ENCODE data around the gene ABLIM1. TPM values are rescaled to one million over a fixed set of nuclear protein-coding genes. Genes with fewer than 3 reads are reported as not detected.

The ABLIM1 gene
- total RNA-seq, 1 donor from 2014 or later: 105 TPM

DNA sequence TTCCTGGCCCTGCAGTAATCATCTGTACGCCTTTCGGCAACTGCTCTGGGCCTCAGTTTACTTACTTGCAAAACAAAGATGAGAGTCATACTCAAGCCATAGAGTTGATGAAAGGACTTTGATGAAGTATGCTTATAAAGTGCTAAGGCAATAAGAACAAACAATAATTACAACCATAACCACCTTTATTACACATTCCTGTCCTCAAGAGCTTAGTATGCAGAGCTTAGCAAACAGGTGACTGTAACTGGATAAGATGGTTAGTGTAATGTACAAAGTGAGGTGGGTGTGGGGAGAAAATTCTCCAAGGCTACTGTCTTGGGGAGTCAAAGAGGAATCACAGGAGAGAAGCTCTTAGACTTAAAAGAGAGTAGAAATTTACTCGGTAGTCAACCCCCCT, 136.8 kb downstream of the ABLIM1 start:
- no peaks in the 10 kb centered on the region for H3K27me3 Mint-ChIP-seq (ENCODE audit: low read depth)
- H3K36me3 Mint-ChIP-seq: peaks cover 2% of the 10 kb centered on the region
- H3K4me1 Mint-ChIP-seq: peaks cover 87% of the 10 kb centered on the region
- no peak overlapping the region for H3K27ac Mint-ChIP-seq
- no peak for DNase-seq (ENCODE audit: low spot score in 2 of 2, unreplicated experiment in 2 of 2)
- no peak overlapping the region for H3K4me3 Mint-ChIP-seq
- TF ChIP-seq CTCF (IDR thresholded peaks at IDR 0.05; ENCODE audit: unreplicated experiment): no peak
- H3K9me3 Mint-ChIP-seq: no peaks in the 10 kb centered on the region

- no peaks in the 10 kb centered on the region for H3K27me3 Mint-ChIP-seq (ENCODE audit: low read depth)
- peaks cover 2% of the 10 kb centered on the region for H3K36me3 Mint-ChIP-seq
- no peak for TF ChIP-seq CTCF (IDR thresholded peaks at IDR 0.05; ENCODE audit: unreplicated experiment)
- no peaks in the 10 kb centered on the region for H3K9me3 Mint-ChIP-seq
- peak overlapping the region; percentile 57 for H3K27ac Mint-ChIP-seq
- peaks cover 87% of the 10 kb centered on the region for H3K4me1 Mint-ChIP-seq
- no peak overlapping the region for H3K4me3 Mint-ChIP-seq
- no peak for DNase-seq (ENCODE audit: low spot score in 2 of 2, unreplicated experiment in 2 of 2)
Observed at GRCh38 chr10:114520453-114520852, 137.6 kb downstream of the ABLIM1 start.

DNA sequence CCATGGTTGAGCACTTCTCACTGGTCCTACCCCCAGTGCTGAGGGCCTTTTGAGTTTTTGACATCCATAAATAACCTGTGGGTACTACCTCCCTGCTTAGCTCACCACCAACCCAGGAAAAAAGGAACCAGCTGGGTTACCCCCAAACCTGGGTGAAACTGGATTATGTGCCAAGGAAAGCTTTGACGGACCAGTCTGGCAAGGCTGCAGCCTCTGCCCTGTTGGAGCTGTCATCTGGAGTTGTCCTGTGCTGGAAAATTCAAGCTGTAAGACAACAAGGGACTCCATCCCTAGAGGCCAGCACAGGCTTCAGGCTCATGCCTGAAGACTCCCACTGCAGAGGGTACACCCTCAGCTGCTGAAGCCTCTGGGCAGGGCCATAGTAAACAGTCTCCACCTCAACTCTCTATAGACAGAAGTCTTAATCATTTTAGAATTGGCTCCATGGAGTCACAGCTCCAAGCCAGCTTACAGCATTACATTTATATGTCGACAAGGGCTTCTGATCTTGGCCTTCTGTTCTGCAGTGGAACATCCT, 138.2 kb downstream of the ABLIM1 start:
- no peak overlapping the region for H3K27ac Mint-ChIP-seq

GRCh38 chr10:114519306-114519669, 138.8 kb downstream of the ABLIM1 start:
- Mint-ChIP-seq H3K9me3 (no peaks in the 10 kb centered on the region), H3K27ac (no peak overlapping the region), H3K4me1 (peaks cover 83% of the 10 kb centered on the region), H3K4me3 (no peak overlapping the region), H3K27me3 (ENCODE audit: low read depth) (no peaks in the 10 kb centered on the region), H3K36me3 (peaks cover 2% of the 10 kb centered on the region)
- DNase-seq (ENCODE audit: low spot score in 2 of 2, unreplicated experiment in 2 of 2): no peak
- no peak for TF ChIP-seq CTCF (IDR thresholded peaks at IDR 0.05; ENCODE audit: unreplicated experiment)

More for the DNA sequence above, 138.2 kb downstream of the ABLIM1 start:
- Mint-ChIP-seq H3K36me3 (peaks cover 2% of the 10 kb centered on the region), H3K4me1 (peaks cover 86% of the 10 kb centered on the region), H3K9me3 (no peaks in the 10 kb centered on the region), H3K27me3 (ENCODE audit: low read depth) (no peaks in the 10 kb centered on the region), H3K4me3 (no peak overlapping the region)
- no peak for TF ChIP-seq CTCF (IDR thresholded peaks at IDR 0.05; ENCODE audit: unreplicated experiment)
- DNase-seq (ENCODE audit: low spot score in 2 of 2, unreplicated experiment in 2 of 2): no peak

DNA sequence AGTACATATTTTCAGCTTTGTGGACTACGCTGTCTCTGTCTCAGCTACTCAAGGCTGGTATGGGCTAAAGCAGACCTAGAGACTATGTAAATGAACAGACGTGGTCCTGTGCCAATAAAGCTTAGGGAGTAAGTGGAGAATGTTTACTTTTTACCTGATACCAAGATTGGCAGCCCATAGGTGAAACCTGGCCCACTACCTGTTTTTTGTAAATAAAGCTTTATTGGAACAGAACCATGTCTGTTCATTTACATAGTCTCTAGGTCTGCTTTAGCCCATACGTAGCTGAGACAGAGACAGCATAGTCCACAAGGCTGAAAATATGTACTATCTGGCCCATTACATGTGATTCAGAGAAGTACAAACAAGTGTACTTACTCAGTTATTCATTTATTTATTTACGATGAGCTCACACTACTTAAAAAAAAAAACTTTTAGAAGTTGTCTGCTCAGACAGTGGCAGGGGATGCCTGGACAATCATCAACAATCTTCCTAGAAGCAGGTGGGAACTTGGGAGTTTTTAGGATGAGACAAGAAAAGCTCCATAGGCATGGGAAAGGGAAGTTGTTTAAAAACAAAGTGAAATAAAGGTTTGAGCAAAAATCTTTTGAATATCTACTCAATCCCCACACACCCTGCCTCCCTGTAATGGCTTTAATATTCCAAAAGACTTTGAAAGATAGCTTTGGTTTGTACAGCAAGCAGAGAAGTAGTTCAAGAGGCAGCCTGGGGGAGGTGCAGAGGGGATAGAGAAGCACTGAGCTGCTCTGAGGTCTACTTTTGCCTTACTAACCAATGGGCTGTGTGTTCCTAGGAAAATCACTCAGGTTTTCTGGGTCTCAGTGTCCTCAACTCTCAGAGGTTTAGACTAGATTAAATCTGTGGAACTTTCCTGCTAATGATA, 139.4 kb downstream of the ABLIM1 start:
- DNase-seq (ENCODE audit: low spot score in 2 of 2, unreplicated experiment in 2 of 2): no peak
- TF ChIP-seq CTCF (IDR thresholded peaks at IDR 0.05; ENCODE audit: unreplicated experiment): no peak
- Mint-ChIP-seq H3K27ac (no peak overlapping the region), H3K27me3 (ENCODE audit: low read depth) (no peaks in the 10 kb centered on the region), H3K4me3 (no peak overlapping the region), H3K36me3 (peaks cover 2% of the 10 kb centered on the region), H3K9me3 (no peaks in the 10 kb centered on the region), H3K4me1 (peaks cover 81% of the 10 kb centered on the region)
